Activated CD4-positive, alpha-beta T cell treated with anti-CD3 and anti-CD28 coated beads, Interleukin-2, Interleukin-6, amounts not matched to agents 100 ng/mL and 50 ng/mL, durations not matched to agents 16 hours and 8 hours (primary cell): ENCODE data around the gene SEPTIN8.

Experiments
- DNase-seq: peaks from one replicate; pipeline ENCODE4 v3.0.0-alpha.2; 2020

Gene SEPTIN8

DNA sequence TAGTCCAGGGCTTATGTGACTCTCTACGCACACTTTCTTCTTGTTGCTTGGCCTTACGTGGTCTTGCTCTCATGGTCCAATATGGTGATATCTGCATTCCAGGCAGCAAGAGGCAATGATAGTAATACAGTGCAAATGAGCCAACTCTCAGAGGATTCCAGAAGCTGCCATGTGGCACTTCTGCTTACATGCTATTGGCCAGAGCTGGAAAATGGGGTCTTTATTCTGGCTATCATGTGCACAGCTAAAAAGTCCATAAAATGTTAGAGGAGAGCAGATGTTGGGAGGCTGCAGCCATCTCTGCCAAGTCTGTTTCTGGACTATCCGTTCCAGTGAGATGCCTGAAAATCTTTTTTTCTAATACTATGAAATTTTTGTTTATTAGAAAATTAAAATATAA is 2.9 kb upstream of the SEPTIN8 start:
- no peak for DNase-seq

DNA sequence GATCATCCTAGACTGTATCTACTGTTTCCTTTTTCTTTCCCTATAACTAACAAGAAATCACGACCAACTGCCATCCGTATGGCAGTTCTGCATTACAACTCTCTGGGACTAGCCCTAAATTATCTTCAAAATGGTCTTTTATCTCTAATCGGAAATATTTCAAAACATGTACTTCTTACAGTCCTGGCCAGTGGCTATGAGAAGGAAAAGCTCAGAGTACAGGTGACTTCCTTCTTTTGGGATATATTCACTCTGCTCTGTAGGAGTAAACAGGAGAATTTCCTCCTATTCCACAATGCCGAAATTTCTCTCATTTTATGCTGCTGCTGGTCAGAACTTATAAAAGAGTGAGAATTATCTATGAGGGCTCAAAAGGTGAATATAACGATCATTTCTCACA is 1.8 kb upstream of the SEPTIN8 start:
- DNase-seq: no peak

DNA sequence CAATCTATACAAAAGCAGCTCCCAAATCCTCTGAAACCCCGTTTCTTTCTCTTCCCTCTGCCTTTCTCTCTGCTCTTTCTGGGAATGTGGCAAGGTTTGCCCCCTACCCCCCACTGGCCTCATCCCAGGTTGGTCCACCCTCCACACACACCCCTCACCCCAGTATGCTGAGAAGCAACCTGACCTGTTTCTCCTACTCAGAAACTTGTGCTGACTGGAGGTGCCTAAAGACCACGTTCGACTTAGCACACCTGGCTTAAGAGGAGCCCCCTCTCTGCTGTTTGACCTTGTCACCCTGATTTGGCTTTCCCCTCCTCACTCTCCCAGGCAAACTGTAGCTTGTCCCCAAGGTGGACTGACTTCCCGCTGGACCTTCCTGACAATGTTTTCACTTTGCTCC is 1.1 kb upstream of the SEPTIN8 start:
- DNase-seq: no peak

DNA sequence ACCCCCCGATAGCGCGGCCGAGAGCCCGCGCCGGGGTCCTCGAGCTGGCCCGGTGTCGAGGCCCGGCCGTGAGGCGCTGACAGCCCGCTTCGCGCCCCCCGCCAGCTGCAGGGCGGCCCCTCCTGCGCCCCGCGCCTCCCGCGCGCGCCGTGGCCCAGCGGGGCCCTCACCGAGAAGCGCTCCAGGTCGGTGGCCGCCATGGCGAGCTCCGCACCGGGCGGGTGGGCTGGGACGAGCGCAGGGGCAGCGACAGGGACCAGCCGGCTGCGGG is 166 bp downstream of the SEPTIN8 start:
- no peak for DNase-seq

DNA sequence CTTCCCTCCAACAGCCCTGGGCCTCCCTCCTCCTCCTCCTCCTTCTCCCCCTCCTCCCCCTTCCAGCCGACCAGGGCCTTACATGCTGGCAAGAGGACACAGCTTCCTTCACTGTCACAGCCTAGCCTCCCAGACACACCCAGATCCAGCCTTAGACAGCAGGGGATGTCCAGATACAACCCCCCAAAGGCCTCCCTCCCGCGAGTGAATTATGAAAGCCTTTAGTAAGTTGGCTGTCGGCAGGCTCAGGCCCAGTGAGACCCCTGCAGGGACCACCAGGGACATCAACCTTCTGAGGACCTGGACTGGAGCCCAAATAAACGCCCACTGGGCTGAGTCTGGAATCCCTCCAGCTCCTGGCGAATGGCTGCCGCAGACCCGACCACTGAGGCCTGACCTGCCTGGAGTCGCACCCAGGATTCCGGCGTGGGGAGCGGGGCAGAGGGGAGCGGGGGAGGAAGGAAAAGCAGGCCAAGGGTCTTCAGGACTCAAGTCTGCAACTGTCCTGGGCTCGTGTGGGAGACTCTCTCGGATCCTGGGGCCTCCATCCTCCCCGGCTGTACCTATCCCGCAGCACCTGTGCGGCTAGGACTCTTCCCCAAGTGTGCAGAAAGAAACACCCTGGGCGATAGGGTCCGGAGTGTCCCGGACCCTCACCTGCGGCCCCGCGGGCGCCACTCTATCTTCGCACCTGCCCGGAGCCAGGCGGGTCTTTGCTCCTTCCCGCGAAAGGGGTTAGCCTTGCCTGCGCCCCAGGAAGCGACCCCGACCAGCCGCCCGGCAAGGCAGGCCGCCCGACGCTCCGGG is 705 bp downstream of the SEPTIN8 start:
- no peak for DNase-seq

DNA sequence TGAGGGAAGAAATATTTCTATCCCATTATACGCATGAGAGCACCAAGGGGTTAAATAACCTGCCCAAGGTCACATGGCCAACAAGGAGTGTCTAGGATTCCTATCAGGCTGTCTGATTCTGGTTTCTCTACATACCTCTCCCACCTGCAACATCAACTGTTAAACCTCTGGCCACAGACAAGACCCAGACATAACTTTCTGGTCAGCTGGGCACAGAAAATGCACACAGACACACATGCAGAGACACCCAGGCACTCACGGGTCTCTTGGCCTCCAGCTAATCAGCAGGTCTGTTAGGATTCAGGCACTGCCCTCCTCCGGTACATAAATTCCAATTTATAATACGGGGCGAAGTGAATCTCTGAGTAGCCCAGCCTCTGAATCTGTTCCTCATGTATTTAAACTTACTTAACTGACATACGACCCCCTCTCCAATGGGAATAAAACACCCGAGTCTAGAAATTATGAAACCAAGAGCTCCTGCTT is 1.5 kb downstream of the SEPTIN8 start:
- no peak for DNase-seq

DNA sequence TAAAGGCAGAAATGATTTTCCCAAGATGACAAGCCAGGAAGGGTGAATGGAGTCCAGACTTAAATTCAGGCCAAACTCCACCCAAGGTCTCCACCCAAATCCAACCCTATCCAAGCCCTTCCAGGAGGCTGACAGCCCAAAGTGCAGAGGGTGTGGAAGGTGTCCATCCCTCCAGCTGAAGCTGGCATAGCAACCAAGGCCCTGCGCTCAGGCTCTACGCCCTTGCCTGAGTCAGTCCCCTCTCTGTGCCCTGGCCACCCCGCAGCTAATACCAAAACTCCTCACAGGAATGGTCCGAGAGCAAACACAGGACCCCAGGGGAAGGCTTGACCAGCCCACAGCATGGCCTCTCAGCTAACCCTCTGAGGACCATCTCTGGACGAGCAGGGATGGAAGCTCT is 2.1 kb downstream of the SEPTIN8 start:
- no peak for DNase-seq

DNA sequence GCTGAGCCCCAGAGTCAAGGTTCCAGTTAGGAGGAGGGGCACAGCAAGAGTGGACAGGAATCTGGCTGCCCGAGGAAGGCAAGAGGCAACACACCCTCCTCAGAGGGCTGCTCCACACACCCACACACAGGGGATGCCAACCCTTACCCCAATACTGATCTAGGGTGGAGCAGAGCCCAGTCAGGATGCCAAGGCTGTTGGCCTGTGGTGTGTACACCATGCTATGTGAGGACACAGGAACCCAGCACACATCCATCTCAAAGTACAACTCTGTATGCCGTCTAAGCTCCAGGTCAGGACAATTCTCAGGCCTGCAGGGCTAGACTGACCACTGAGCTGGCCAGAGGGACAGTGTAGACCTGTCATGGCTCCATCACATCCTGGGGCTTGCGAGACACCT is 2.6 kb downstream of the SEPTIN8 start:
- DNase-seq: no peak

DNA sequence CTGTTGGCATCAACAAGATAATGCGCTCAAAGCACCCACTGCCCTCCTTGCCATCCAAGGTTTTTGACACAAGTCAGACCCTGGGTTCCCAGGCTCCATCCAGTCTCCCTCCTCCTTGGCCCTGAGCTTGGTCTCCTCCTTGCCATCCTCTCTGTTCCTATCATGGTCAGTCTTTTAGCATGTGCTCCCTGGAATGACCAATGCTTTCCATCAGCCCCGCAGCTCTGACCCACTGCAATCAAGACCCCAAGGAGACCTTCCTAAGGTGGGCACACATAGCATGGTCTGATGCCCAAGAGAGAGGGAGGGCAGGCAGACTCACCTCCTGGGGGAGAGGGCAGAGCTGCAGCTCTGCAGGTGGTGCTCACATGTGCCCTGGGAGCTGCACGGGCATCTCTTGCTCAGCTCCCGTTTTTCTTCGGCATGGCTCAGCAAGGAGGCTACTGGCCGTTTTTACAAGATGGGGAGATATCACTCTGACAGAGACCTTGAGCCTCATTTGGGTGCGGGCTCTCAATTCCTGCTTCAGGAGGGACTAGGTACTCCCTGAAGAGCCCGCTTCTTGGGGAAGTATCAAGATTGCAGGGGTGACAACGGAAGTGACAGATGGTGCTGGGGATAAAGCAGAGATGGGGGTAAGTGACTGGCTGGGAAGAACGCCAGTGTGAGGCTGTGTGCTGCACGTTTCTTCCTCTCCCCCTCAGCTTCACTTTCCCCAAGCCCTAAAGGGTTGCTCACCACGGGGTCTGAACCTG is 3.3 kb downstream of the SEPTIN8 start:
- DNase-seq: no peak

DNA sequence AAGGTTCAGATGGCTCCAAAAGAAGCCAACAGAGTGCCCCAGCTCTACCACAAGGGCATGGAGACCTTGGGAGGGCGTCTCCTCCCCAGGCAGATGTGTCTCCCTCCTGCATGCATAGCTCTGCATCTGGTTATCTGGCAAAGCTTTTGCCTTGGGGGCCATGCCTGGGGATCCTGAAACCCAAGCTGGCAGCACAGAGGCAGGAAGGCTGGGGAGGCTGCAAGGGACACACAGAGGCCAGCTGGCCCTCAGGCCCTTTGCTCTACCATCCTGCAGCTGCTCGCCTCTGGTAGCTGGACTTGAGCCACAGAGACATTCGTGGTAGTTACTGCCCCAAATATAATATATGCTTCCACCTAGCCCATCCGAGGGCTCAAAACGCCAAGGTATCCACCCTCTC is 3.9 kb downstream of the SEPTIN8 start:
- no peak for DNase-seq

DNA sequence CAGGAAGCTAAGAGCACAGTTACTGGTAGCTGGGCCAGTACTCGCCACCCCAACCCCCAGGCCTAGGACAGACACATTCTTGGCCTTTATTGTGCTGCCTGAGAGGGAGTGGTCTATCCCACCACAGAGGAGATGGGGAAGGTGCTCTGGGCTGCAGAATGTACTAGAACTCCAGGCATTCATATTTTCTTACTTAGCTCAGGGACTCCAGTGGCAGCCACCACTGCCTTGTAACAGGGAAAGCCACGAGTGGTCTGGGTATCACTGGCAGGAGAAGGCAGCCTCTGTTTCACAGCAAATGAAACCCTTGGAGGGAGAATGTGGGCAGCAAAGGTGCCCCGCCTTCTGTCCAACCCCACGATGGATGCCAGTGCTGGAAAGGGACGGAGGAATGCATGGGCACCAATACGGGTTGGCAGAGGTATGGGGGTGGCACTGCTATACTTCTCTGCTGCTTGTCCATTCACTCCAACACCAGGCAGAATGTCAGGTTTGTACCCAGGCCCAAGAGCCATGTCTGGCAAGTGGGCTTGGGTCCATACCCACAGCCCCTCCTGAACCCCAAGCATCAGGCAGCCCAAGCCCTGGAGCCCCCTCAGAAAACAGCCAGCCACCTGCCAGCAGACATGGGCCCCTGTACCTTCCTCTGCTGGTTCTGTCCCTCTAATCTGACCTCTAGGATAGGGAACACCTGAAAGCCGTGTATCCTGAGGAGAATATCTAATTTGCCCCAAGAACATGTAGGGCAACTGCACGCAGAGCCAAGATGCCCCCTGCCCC is 4.6 kb downstream of the SEPTIN8 start:
- DNase-seq: no peak

DNA sequence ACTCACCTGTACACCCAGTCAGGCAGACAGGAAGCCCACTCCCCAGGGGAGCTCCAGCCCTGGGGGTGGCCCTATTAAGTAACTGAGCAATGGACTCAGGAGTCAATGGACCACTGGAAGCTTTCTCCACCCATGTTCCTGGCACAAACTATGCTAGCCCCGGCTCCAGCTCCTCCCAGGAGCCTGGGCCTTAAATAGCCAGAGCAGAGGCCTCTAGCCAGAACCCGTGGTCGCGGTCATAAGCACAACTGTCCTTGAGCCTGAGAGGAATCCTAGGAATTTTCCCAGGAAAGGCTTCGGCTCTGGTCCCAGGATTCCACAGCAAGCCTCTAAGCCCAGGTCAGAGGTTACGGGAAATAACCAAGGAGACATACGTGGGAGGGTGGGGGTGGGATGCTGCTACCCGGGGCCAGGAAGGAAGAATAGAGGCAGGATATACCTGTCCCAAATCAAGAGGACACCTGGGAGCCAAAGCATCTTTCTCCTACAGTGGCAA is 5.5 kb downstream of the SEPTIN8 start:
- no peak for DNase-seq

DNA sequence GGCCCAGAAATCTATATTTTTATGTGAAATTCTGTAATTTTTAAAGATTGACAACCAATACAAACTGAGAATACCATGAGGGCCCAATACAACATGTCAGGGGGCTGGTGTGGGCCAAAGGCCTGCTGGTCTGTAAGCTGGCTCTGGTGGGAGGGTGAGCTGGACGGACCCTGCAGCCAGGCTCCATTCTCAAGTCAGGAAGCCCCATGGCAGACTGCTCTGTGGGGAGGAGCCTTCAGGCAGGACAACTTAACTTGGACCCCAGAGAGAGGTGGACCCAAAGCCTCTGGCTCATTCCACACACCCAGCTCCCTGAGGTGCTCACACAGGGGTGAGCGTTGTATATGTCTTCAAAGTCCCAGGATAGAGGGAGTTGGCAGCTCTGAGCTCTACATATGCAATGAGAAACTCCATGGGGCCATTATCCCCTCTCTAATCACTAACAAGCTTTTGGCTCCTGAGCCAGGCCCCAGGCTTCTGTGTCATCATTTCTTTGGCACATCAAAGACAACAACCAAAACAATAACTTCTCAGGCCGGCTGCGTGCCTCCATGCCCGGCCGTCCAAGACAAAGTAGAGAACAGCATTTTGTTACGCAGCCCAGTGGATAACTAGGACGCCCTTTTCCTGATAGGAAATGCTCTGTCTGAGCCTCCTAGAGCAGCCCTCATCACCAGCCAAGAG is 6.4 kb downstream of the SEPTIN8 start:
- no peak for DNase-seq

DNA sequence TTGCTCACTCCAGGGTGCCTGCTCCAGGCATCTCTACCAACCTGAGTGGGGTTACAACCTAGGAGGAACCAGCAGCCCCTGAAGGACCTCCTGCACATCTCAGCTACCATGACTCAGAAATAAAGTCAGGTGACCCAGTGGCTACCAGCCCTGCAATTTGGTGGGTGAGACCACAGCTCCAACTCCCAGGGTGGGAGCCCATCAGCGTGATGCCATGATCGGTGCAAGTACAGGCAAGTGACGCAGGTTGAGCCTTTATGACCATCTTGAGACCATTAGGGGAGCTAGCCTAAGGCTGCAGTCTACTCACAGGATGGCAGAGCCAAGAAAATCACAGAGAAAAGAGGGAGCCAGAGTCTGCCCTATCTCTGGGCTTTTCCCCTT is 8.6 kb downstream of the SEPTIN8 start:
- DNase-seq: no peak

DNA sequence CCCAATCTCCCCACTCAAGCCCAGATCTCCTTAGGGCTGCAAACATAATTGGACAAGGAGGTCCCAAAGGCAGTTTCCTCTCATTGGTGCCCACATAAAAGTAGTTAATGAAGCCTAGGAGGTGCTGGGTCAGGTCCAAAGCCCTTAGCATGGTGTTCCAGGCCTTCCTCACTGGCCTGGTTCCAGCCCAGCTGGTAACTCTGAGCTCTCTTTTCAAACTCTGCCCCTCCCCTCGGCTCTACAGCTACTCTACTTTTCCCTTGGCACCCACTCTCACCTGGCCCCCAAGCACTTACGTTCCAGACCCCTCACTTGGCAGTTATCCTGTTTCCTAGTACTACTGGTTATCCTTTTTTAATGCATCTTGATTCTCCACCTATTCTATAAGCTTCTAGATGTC is 9.9 kb downstream of the SEPTIN8 start:
- no peak for DNase-seq

DNA sequence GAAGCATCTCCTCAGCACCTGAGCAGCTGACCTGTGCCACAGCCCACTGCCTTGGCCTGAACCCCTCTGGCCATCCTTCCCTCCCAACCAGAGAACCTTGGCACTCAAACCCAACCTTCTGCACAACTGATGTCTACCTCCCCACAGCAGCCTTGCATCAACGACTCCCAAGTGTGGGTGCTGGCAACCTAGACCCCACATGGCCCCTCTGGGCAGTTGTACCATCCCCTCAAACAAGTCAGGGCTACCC is 10.3 kb downstream of the SEPTIN8 start:
- no peak for DNase-seq

DNA sequence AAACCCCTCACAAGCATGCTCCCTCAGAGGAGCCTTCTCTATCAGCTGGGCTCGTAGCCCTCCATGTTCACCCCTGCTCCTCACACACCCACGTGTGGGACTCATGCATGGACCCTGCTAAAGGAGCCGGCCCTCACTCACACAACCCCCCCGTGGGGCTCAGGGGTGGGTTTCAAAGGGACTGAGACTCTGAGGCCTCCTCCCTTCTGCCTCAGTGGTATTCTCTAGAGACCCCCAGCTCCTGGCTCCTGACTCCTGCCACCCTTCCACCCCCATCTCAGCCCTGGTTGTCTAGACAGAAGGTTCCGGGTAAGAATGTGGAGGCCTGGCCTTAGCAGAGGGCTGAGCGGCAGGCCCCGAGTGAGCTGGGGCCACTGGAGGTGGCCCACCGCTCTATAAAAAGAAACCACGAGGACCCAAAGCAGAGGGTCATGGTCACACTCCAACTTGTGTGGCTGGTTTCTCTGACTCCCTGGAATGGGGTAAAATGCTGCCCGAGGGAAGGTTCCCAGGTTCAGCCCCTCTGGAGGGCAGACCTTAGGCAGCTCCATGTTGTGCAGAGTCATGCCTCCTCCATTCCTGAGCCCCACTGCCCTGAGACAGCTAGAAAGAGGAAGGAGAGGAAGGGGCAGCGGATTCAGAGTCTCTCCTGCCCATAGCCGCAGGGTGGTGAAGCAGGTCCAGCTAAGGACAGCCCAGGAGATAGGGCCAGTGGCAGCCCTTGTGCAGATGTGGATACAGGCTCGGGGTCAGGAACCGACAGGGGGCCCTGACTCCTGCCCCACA is 10.8 kb downstream of the SEPTIN8 start:
- no peak for DNase-seq

DNA sequence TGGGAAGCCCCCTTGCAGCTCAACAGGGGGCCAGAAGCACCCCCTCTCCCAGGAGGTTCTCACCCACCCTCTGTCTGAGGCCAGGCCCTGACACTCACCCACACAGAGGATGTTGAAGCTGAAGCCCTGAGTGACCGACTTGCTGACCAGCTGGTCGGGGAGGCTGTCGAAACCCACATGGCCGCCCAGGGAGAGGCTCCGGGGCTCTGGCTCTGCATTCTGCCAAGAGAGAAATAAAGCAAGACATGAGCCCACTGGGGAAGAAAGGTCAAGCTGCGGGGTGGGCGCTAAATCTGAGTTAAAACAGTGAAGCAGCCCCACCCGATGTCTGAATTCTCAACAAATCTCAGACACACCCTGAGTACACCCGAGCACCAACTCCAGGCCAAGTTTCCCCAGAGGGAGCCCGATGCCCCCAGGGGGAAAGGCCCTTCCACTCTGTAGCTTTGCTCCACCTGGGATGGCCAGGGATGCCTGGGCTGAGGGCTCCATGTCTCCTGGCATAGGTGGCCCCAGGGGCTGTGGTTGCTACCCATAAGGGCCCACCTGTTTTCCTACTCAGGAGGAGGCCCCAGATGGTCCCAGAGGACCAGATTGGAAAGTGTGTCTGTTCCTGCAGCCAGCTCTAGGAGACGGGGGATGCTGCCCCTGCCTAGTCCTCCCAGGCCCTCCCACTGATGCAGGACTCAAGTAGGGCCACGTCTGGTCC is 11.6 kb downstream of the SEPTIN8 start:
- DNase-seq: no peak

DNA sequence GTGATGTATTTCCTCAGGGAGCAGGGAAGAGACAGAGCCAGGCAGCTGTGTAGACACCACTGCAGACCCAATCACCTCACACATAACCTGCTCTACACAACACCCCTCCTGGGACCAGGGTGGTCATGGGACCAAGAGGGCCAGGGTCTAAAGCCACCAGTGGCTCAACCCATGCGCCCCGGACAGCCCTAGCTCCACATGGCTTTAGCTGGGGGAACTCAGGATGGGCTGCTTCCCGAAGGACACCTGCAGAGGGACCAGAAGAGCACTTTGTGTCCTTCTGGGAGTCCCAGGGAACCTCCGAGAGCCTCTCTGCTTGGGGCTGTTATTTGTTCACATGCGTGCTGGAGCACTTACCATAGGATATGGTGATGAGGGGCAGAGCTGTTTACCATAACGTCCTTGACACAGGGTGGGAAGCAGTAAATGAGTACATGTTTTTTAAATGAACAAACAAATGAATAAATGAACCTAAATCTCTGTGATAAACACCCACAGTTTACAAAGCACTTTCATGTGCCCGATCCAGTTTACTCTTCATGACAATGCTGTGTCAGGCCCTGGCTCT is 12.3 kb downstream of the SEPTIN8 start:
- no peak for DNase-seq

DNA sequence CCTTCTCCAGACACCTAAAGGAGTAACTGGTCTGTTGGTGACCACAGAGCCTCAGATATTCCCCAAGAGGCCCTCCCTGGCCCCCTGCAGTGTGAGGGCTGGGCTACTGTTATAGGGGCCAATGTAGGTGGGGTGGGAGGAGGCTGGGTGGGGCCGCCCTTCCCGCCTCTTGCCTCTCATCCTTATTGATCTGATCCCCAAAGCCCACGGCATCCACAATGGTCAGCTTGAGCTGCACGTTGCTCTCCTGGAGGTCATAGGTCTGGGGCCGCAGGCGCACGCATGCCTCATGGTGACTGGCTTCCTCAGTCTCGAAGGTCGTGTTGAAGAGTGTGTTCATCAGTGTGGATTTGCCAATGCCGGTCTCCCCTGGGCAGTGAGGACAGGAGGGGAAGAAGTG is 13.0 kb downstream of the SEPTIN8 start:
- no peak for DNase-seq

DNA sequence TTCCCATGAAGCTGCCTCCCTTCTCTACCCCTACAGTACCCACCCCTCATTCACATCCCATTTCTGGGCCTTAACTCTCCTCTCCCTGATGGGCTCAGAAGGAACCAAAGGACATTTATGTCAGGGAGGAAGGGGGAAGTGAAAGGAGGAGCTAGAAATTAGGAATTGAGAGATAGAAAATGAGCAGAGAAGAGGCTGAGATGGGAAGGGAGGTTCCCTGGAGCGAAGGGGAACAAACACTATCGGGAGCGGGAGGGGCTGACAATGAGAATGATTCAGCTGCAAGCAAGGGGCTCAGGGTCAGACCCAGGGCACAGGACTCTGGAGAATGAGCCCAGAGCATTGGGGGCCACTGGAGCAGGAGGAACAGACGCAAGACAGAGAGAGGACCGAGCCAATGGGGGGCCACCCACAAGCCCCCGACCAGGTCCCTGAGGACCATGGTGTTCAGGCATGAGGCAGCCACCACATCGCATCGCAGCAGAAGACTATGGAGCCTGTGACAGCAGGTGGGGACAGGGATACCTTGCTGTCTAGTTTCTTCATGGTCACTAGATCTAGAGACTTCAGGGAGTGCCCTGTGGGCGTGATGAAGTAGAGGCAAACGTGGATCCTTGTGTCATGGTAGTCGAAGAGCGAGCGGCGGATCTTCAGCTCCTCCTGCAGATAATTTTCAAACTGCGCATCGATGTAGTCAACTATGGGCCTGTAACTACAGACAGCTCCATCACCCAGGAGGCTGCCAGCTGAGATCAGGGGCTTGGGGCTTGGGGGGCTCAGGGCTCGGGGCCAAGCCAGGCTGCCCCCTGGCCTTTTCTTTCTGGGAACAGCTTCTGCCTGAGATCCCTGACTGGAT is 13.6 kb downstream of the SEPTIN8 start:
- no peak for DNase-seq
